ENCODE data around the gene COTL1. TPM values are rescaled to one million over a fixed set of nuclear protein-coding genes. Genes with fewer than 3 reads are reported as not detected.

The COTL1 gene
- total and polyA plus RNA-seq, 2 of the 13 experiments (the other 11 are each of a cell fraction or from before 2014, with no cell fraction given): 8.7 to 16.9 TPM

DNA sequence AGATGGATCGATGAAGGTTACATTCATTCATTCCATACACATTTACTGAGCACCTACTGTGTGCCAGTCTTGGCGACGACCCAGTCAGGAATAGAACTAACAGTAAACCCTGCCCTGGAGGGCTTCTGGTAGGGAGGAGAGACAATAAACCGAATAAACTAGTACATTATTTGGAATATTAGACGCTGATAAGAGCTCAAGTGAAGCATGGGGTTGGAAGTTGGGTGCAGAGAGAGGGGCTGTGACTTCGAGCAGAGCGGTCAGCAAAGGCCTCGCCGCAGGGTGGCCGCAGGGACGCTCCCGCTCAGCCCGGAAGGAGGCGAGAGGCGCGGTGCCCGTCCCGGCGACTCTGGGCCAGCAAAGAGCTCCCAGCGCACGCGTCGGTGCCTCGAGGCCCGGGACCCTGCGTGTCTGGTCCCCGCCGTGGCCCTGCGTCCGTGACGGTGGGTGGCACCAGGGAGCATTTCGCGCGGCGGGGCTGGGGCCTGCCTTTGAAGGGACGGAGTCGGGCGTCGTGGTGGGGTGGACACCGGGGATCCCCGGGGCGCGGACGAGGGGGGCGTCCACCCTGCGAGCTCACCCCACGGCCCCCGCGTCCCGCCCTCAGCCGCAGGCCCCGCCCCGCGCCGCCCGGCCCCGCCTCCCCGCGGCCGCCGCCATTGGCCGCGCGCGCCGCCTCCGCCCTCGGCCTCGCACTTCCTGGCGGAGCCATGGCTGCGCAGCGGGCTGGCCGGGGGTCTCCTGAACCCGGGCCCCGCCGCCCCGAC, 30.1 kb upstream of the COTL1 start, which contains the start of gene KLHL36 (continued):
- TF ChIP-seq, protein P1, sequence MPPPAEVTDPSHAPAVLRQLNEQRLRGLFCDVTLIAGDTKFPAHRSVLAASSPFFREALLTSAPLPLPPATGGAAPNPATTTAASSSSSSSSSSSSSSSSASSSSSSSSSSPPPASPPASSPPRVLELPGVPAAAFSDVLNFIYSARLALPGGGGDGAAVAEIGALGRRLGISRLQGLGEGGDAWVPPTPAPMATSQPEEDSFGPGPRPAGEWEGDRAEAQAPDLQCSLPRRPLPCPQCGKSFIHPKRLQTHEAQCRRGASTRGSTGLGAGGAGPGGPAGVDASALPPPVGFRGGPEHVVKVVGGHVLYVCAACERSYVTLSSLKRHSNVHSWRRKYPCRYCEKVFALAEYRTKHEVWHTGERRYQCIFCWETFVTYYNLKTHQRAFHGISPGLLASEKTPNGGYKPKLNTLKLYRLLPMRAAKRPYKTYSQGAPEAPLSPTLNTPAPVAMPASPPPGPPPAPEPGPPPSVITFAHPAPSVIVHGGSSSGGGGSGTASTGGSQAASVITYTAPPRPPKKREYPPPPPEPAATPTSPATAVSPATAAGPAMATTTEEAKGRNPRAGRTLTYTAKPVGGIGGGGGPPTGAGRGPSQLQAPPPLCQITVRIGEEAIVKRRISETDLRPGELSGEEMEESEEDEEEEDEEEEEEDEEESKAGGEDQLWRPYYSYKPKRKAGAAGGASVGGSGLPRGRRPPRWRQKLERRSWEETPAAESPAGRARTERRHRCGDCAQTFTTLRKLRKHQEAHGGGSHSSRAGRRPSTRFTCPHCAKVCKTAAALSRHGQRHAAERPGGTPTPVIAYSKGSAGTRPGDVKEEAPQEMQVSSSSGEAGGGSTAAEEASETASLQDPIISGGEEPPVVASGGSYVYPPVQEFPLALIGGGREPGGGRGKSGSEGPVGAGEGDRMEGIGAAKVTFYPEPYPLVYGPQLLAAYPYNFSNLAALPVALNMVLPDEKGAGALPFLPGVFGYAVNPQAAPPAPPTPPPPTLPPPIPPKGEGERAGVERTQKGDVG (CRISPR knock-in tag; IDR thresholded peaks at IDR 0.05; ENCODE audit: borderline replicate concordance): peak; percentile 69; the same call in 1 of the 2 replicates
- no peak for TF ChIP-seq RFX5 (IDR thresholded peaks at IDR 0.05; ENCODE audit: low read depth, low read length)
- no peak for TF ChIP-seq ZMAT3 (CRISPR knock-in tag; conservative IDR thresholded peaks at IDR 0.05)
- peak; percentile 38; the same call in 1 of the 2 replicates for TF ChIP-seq FOXO1 (CRISPR knock-in tag; IDR thresholded peaks at IDR 0.05)
- TF ChIP-seq, protein P2, sequence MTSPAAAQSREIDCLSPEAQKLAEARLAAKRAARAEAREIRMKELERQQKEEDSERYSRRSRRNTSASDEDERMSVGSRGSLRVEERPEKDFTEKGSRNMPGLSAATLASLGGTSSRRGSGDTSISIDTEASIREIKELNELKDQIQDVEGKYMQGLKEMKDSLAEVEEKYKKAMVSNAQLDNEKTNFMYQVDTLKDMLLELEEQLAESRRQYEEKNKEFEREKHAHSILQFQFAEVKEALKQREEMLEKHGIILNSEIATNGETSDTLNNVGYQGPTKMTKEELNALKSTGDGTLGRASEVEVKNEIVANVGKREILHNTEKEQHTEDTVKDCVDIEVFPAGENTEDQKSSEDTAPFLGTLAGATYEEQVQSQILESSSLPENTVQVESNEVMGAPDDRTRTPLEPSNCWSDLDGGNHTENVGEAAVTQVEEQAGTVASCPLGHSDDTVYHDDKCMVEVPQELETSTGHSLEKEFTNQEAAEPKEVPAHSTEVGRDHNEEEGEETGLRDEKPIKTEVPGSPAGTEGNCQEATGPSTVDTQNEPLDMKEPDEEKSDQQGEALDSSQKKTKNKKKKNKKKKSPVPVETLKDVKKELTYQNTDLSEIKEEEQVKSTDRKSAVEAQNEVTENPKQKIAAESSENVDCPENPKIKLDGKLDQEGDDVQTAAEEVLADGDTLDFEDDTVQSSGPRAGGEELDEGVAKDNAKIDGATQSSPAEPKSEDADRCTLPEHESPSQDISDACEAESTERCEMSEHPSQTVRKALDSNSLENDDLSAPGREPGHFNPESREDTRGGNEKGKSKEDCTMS (CRISPR knock-in tag; conservative IDR thresholded peaks at IDR 0.05): no peak
- no peak for TF ChIP-seq RBM22 (optimal IDR thresholded peaks at IDR 0.05; ENCODE audit: low read length)
- TF ChIP-seq, protein P3, sequence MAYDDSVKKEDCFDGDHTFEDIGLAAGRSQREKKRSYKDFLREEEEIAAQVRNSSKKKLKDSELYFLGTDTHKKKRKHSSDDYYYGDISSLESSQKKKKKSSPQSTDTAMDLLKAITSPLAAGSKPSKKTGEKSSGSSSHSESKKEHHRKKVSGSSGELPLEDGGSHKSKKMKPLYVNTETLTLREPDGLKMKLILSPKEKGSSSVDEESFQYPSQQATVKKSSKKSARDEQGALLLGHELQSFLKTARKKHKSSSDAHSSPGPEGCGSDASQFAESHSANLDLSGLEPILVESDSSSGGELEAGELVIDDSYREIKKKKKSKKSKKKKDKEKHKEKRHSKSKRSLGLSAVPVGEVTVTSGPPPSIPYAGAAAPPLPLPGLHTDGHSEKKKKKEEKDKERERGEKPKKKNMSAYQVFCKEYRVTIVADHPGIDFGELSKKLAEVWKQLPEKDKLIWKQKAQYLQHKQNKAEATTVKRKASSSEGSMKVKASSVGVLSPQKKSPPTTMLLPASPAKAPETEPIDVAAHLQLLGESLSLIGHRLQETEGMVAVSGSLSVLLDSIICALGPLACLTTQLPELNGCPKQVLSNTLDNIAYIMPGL (CRISPR knock-in tag; IDR thresholded peaks at IDR 0.05; ENCODE audit: borderline replicate concordance in 1 of 2, low read depth in 1 of 2): peak in 1 of 2 experiments; percentile 70; a peak in 2 of 4 replicates
- TF ChIP-seq KDM2A (CRISPR knock-in tag; IDR thresholded peaks at IDR 0.05; ENCODE audit: borderline replicate concordance, low read depth): peak; percentile 64
- TF ChIP-seq, protein P4, sequence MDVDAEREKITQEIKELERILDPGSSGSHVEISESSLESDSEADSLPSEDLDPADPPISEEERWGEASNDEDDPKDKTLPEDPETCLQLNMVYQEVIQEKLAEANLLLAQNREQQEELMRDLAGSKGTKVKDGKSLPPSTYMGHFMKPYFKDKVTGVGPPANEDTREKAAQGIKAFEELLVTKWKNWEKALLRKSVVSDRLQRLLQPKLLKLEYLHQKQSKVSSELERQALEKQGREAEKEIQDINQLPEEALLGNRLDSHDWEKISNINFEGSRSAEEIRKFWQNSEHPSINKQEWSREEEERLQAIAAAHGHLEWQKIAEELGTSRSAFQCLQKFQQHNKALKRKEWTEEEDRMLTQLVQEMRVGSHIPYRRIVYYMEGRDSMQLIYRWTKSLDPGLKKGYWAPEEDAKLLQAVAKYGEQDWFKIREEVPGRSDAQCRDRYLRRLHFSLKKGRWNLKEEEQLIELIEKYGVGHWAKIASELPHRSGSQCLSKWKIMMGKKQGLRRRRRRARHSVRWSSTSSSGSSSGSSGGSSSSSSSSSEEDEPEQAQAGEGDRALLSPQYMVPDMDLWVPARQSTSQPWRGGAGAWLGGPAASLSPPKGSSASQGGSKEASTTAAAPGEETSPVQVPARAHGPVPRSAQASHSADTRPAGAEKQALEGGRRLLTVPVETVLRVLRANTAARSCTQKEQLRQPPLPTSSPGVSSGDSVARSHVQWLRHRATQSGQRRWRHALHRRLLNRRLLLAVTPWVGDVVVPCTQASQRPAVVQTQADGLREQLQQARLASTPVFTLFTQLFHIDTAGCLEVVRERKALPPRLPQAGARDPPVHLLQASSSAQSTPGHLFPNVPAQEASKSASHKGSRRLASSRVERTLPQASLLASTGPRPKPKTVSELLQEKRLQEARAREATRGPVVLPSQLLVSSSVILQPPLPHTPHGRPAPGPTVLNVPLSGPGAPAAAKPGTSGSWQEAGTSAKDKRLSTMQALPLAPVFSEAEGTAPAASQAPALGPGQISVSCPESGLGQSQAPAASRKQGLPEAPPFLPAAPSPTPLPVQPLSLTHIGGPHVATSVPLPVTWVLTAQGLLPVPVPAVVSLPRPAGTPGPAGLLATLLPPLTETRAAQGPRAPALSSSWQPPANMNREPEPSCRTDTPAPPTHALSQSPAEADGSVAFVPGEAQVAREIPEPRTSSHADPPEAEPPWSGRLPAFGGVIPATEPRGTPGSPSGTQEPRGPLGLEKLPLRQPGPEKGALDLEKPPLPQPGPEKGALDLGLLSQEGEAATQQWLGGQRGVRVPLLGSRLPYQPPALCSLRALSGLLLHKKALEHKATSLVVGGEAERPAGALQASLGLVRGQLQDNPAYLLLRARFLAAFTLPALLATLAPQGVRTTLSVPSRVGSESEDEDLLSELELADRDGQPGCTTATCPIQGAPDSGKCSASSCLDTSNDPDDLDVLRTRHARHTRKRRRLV (CRISPR knock-in tag; IDR thresholded peaks at IDR 0.05): no peak
- peak; percentile 58; the same call in 1 of the 2 replicates for TF ChIP-seq ZNF263 (CRISPR knock-in tag; IDR thresholded peaks at IDR 0.05)
- TF ChIP-seq ZFP36L2 (CRISPR knock-in tag; IDR thresholded peaks at IDR 0.05): no peak
